ENCODE measurements around the gene SMC4. TPM values are rescaled to one million over a fixed set of nuclear protein-coding genes. Genes with fewer than 3 reads are reported as not detected.

Gene SMC4
- total and polyA plus RNA-seq, 2 of the 8 experiments (the other 6 are each of a cell fraction or from before 2014, with no cell fraction given), result 26.6 to 118 TPM

DNA sequence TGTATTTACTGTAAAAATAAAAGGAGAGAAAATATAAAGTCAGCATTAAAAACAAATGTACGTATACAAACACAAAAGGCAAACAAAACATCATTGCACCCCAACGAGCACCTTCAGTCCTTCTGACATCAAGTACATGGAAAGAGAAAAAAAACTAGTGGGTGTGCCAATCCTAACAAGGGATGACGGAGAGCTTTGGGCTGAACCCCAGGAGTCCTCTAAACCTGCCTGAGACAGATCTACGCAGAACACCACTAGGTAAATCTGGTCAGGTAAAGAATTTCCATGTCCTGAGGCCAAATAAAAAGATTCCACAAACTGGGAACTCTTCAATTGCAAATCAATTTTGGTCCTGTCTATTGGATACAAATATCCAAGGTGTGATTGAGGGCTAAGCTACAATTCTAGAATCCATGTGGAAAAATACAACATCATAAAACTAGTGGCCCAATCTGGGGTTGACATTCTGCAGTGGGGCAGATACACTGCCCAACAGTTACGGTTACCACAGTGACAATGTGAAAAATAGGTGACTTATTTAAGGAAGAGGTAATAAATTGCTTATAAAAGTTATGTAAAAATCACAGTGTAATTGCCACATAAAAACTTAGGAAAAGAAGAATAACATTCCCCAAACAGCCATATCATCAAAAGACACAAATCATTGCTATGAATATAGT lies 14.7 kb upstream of the SMC4 start:
- H2AK5ac ChIP-seq (ENCODE audit: low read depth, low read length), result no peak overlapping the region
- H3K4me1 ChIP-seq (replicated peaks in 1 of 4; ENCODE audit: control insufficient read depth in 3 of 4, insufficient read depth in 4 of 4, low read length in 3 of 4), result peaks cover 0 to 6% (median 1%) of the 10 kb centered on the region in 4 experiments; a peak in 3 of 7 replicates
- H3K4ac ChIP-seq (replicated peaks; ENCODE audit: insufficient read length, low read depth, low read length), result no peak overlapping the region
- H3K23ac ChIP-seq (ENCODE audit: insufficient read length), result no peak overlapping the region
- H2BK20ac ChIP-seq (ENCODE audit: low read length), result no peak overlapping the region
- no peak overlapping the region for H3K9ac ChIP-seq (replicated peaks in 1 of 4; ENCODE audit: extremely low read depth in 1 of 4, low read depth in 3 of 4, low read length in 3 of 4)
- H2BK120ac ChIP-seq (replicated peaks; ENCODE audit: low read depth, low read length), result no peak overlapping the region
- H3K4me3 ChIP-seq (ENCODE audit: extremely low read depth in 1 of 4, insufficient read depth in 2 of 4, low read depth in 3 of 4, low read length in 4 of 4), result no peak overlapping the region
- H3K14ac ChIP-seq (ENCODE audit: insufficient read length), result no peak overlapping the region
- H4K8ac ChIP-seq (ENCODE audit: extremely low read depth, insufficient read depth, low read length), result no peak overlapping the region
- no peaks in the 10 kb centered on the region for H4K20me1 ChIP-seq (replicated peaks in 1 of 2; ENCODE audit: control insufficient read depth in 1 of 2, insufficient read depth in 2 of 2, low read length in 2 of 2)
- H2BK15ac ChIP-seq (ENCODE audit: low read length), result no peak overlapping the region
- no peak overlapping the region for H3K56ac ChIP-seq (replicated peaks; ENCODE audit: insufficient read length, low read depth, low read length)
- no peak overlapping the region for H2AFZ ChIP-seq (ENCODE audit: low read length)
- FAIRE-seq (no peak), DNase-seq (ENCODE audit: low read depth in 1 of 2, low spot score in 2 of 2) (no peak)
- H3K79me2 ChIP-seq (ENCODE audit: control insufficient read depth in 1 of 2, insufficient read depth in 2 of 2, low read length in 2 of 2), result peaks cover 0 to 15% of the 10 kb centered on the region in 2 experiments; a peak in 2 of 4 replicates
- H3K18ac ChIP-seq (ENCODE audit: extremely low read depth, low read length), result no peak overlapping the region
- H2BK12ac ChIP-seq (ENCODE audit: low read depth, low read length), result no peak overlapping the region
- no peaks in the 10 kb centered on the region for H3K36me3 ChIP-seq (ENCODE audit: control insufficient read depth in 2 of 4, insufficient read depth in 4 of 4, low read length in 3 of 4)
- H3K79me1 ChIP-seq (ENCODE audit: low read depth, low read length), result no peaks in the 10 kb centered on the region
- H3K23me2 ChIP-seq (ENCODE audit: low read depth, low read length), result no peaks in the 10 kb centered on the region
- H3K9me3 ChIP-seq (ENCODE audit: insufficient read depth in 2 of 2, low read depth in 1 of 2, low read length in 1 of 2), result no peaks in the 10 kb centered on the region
- ChIA-PET CTCF (ENCODE audit: partially characterized antibody) (interaction anchor here (1.2 kb wide), 1 partner anchor 41 kb away, joined by 4 read pairs; no protein-coding TSS in a partner anchor), POLR2A (ENCODE audit: partially characterized antibody) (interaction anchor here (1.0 kb wide), 2 partner anchors 9 to 17 kb away, joined by 3 to 6 read pairs; no protein-coding TSS in a partner anchor)
- no peak overlapping the region for H2BK5ac ChIP-seq (ENCODE audit: low read depth, low read length)
- 79% methylated on average over 5 of the region's 5 CpGs; no CpG with 5 or more reads in 1 of the 2 experiments for WGBS, 2 experiments (ENCODE audit: extremely low coverage in 1 of 2, insufficient coverage in 1 of 2, insufficient read length in 1 of 2, insufficient replicate concordance in 2 of 2, low coverage in 1 of 2, low lambda C conversion rate in 2 of 2, missing lambda C conversion rate in 1 of 2)
- no peak overlapping the region for H4K5ac ChIP-seq (ENCODE audit: insufficient read length, low read depth, low read length)
- H3K27ac ChIP-seq (ENCODE audit: low read depth, low read length), result no peak overlapping the region; the same call in 1 of the 2 replicates
- H3K27me3 ChIP-seq (replicated peaks in 1 of 4; ENCODE audit: control insufficient read depth in 3 of 4, extremely low read depth in 1 of 4, insufficient read depth in 3 of 4, low read length in 3 of 4), result no peaks in the 10 kb centered on the region
- no peak overlapping the region for H4K91ac ChIP-seq (replicated peaks; ENCODE audit: insufficient read length, low read length)
- H3K4me2 ChIP-seq (ENCODE audit: insufficient read depth in 1 of 2, low read depth in 2 of 2, low read length in 2 of 2), result no peak overlapping the region
- TF ChIP-seq CEBPB (IDR thresholded peaks at IDR 0.05; ENCODE audit: low read depth, low read length), result no peak
- no peak for TF ChIP-seq BRCA1 (IDR thresholded peaks at IDR 0.05; ENCODE audit: low read depth, low read length)
